DMS 273 (cell line): ENCODE data around the gene ZNF747.

Experiments used
- DNase-seq: peaks from one replicate; lab custom pipeline; 2025; ENCODE audit not compliant: unreplicated experiment; lab: John Stamatoyannopoulos, UW

ZNF747 gene

DNA sequence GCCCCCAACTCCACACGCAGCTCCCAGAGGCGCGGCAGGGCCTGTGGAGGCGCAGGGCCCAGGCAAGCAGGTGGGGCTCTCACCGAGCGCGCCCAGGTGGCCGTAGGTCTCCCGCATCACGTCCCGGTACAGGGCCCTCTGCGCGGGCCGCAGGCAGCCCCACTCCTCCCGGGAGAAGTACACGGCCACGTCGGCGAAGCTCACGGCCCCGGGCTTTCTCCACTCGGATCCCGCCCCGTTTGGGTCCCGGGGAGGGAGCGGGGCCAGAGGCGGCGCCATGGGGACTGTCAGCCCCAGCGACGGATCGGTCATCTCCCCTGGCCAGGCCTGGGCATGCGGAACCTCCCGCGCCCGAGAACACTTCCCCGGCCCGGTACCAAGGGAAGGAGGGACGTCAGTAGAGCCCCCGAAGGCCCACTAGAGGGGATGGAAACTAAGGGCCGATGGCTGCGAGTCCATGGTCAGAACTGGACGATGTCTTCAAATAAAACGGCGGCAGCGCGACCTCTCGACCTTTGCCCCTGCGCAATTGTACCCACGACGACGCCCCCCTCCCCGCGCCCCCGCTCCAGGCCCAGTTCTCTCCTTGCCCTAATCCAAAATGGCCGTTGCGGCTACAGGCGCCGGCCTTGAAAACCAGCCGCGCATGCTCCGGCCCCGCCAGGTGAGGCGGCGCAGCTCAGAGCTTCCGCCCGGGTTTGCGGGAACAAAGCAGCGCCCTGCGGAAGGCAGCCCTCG is at the start of gene ZNF747:
Gene ZNF747, minus strand, starts transcription at position 491 of the 738 bp plus-strand sequence. Its CDS starts 179 bp downstream, at position 312.
- peak; percentile 93 for DNase-seq

DNA sequence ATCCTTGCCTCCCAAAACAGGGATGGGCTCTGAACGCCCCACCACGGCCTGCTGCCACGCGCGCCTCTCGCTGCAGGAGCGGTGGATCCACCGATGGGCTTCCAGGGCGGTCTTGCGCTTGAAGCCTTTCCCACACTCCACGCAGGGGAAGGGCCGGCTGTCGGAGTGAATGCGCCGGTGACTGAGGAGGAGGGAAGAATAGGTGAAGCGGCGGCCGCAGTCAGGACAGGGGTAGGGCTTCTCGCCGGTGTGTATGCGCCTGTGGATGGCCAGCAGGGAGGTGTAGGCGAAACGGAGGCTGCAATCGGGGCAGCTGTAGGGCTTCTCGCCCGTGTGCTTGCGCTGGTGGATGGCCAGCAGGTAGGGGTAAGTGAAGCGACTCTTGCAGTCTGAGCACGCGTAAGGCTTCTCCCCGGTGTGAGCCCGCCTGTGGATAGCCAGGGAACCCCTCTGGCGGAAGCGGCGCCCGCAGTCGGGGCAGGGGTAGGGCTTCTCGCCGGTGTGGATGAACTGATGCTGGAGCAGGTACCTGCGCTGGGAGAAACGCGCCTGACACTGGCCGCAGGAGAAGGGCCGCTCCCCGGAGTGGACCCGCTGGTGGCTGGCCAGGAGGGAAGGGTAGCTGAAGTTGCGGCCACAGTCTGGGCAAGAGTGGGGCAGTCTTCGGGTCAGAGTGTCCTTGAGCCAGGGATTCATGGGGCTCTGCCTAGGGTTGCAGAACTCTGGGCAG is 48.1 kb upstream of the ZNF747 start:
- DNase-seq: no peak

DNA sequence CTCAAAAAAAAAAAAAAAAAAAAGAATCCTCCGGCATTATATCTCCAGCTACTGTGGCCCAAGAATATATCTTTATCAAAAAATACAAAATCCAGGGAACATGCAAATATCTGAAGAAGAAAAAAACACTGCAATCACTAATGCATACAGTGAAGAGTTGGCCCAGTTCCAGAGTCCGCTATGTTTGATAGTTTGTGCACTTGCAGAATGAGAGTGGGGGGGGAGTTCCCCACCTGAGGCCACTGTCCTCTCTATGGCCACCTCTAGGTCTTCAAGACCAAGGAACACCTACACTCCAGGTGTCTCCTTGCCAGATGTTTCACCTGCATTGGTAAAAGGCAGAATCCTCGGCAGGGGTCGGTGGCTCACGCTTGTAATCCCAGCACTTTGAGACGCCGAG is 46.8 kb upstream of the ZNF747 start:
- DNase-seq: no peak

DNA sequence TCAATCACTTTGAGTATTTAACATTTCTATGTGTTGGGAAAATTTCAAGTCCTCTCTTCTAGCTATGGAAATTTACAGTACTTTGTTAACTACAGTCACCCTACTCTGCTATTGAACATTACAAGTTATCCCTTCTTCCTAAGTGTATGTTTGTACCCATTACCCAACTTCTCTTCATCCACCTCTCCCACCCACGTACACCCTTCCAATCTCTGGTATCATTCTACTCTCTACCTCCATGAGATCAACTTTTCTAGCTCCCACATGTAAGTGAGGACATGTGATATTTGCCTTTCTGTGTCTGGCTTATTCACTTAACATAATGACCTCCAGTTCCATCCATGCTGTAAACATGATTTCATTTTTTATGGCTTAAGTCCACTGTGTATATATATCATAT is 40.0 kb upstream of the ZNF747 start:
- DNase-seq: no peak

DNA sequence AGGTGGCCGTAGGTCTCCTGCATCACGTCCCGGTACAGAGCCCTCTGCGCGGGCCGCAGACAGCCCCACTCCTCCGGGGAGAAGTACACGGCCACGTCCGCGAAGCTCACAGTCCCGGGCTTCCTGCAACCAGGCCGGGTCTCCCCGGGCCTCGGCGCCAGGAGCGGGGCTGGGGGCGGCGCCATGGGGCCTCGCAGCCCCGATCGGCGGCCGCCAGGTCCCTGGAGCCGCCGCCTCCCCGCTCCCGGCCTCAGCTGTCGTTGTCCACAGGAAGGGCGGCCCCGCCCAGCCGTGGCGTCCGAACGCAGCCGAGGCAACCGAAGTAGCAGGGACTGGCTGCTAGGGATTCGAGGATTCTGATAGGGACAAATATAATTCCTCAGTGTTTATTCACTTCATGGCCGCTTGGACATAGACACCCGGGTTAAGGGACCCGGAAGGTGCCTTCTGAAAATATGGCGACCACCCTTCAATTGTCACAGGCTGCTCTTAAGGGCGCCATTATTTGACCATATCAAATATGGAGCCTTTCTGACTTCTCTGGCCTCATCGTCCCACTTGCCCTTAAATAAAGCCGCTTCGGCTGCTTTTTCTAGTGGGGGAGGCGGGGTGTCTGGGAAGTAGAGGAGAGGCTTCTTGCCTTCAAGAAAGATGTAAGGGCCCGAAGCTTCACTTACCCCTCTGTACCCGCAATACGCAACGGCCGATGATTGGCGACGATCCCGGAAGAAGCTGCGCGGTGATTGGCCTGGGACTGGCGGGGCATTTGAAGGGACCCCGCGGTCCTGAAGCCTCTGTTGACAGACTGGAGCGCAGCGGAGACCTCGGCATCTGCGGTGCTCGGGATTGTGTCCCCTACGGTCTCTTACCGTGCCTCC is 37.0 kb upstream of the ZNF747 start, which contains the start of gene ZNF688:
Gene ZNF688, minus strand, starts transcription at position 270 of the 878 bp plus-strand sequence. Its CDS starts 85 bp downstream, at position 185.
- peak; percentile 98 for DNase-seq

DNA sequence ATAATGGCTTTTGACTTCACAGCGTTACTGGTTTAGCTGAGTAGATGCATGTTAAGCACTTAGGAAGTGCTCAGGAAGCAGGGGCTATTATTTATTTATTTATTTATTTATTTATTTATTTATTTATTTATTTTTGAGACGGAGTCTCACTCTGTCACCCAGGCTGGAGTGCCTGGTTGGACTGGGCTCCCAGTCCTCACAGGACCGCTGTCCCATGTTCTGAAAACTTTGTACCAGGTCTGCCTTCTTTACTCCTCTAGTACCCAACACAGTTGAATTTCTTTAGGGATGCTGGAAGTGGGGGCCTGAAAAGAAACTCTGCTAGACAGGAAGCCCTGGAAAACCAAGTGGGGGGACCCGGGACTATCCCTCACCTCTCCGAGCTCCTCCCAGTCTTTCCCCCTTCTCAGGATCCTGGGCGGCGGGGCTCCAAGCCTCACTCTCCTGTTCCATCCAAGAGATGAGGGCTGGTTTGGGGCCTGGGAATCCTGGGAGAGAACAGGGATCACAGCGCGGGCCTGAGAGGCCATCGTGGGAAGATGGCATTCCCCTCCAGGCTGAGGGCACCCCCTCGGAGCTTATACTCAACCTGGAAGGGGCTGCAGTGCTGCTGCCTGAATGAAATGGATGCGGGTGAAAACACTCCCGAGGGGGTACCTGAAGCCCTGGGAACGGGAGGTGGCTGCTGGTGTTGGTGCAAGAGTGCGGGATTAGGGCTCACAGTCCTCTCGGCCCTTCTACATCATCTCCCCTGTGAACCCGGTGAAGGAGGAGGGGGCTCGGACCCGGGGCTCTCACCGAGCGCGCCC is 36.2 kb upstream of the ZNF747 start:
- DNase-seq: no peak

DNA sequence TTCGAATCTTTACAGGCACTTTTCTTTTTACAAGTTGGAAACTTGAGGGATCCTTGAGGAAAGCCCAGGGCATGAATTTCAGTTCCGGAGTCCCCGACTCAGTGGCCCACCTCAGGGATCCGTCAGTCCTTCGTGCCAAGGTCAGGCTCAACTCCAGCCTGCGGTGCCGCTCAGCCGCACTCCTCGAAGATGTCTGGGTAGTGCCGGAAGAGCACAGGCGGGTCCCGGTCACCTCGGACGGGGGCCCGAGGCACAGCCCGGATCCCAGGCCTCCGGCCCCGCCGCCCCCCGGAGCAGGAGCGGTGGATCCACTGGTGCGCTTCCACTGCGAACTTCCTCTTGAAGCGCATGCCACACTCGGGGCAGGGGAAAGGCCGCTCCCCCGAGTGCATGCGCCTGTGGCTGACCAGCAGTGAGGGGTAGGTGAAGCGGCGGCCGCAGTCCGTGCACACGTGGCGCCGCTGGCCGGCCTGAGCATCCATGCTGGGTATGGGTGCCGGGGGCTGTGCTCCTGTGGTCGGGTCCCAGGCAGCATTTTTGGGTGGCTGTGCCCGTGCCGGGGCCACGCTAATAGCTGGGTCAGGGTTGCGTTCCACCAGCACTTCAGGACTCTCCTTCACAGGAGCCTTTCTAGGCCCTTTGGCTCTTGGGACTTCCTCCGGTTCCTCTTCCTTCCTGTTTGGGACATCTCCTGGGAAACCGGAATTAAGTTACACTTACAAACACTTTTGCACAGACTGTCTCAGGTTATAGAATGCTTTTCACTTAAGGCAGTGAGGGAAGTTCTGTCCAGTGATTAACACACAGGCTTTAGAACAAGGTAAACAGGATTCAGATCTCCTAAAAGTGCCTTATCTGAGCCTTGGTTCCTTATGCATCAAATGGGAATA is 35.3 kb upstream of the ZNF747 start:
- DNase-seq: no peak

DNA sequence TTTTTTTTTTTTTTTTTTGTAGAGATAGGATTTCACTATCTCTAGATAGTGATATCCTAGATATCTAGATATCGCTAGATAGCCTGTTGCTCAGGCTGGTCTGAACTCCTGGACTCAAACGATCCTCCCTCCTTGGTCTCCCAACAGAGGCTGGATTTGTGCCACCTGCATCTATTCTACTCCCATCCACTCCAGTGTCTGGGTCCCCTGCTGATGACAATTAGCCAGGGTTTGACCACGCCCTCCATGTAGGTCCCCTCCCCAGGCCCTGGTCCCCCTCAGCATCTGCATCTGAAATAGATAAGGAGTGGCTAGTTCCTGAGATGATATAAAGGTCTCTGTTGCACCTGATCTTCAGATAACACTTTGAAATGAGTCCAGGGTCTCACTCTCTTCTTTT is 34.6 kb upstream of the ZNF747 start:
- DNase-seq: no peak

DNA sequence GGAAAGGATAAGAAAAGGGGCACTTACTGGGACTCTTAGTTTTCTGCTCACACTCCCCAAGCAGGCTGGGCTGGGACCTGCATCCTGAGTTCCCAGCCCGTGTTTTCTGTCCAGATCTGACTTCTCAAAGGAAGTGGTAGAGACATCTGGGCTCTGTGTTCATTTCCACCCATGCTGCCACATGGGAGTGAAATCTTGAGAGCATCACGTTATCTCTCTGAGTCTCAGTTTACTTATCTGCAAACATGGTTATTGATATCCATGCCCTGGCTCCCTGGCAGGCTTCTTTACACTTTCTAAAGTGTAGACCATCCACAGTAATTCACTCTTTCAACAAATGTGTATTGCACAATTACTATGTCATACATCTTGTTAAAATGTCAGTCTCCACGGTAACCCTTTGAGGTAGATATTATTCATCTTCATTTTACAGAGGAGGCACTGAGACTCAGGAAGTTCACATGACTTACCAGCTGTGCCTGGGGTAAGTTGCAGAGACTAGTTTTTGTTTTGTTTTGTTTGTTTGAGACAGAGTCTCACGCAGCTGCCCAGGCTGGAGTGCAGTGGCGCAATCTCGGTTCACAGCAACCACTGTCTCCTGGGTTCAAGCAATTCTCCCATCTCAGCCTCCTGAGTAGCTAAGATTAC is 33.5 kb upstream of the ZNF747 start:
- peak; percentile 47 for DNase-seq

DNA sequence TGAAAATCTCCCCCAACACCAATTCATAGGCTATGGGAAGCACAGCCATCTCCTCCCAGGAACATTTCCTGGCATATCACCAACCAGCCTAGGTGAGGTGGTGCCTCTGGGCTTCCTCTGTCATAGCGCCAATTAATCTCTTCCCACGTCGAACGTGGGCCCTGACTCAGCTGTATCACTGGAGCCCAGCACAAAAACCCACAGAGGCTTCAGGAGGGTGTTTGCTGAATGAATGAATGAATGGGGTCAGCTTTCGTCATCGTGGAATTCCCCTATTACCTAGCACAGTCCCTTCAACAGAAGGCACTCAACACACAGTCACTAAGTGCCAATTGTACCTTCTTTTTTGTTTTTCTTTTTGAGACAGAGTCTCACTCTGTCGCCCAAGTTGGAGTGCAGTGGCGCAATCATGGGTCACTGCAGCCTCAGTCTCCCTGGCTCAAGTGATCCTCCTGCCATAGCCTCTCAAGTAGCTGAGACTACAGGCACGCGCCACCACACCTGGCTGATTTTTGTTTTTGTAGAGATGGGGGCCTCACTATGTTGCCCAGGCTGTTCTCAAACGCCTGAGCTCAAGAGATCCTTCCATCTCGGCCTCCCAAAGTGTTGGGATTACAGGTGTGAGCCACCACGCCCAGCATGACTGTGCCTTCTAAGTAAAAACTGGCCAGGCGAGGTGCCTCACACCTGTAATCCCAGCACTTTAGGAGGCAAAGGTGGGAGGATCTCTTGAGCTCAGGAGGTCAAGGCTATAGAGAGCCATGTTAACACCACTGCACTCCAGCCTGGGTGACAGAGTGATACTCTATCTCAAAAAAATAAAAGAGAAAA is 32.7 kb upstream of the ZNF747 start:
- no peak for DNase-seq

DNA sequence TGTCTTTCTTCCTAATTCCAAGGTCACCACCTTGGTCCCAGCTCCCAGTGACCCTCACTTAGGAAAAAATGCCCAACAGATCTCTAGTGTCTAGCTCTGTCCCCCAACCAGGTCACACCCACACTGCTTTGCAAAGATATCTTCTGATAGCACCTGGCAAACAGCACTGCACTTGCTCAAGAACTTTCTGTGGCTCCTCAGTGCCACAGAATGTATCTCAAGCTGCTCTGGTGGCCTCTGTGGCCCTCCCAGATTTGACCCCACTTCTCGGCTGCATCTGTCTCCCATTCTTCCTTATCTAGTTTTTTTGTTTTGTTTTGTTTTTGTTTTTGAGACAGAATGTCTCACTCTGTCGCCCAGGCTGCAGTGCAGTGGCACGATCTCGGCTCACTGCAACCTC is 31.9 kb upstream of the ZNF747 start:
- DNase-seq: no peak

DNA sequence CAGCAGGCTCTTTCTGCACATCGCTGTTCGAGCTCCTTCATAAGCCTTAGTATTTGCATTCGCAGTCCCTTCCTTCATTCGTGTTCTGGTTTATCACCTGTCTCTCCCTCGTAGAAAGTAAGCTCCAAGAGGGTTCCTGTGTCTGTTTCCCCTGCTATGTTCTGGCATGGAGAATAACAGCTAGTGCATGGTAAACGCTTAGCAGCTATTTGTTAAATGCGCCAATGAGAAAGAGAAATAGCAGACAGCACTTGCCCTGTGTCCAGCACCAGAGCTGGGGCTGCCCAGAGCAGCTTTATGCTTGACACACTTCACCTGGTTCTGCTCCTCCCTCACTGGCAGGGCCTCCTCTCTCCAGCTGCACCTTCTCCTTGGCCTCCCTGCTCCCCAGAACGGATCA is 31.3 kb upstream of the ZNF747 start:
- DNase-seq: no peak

DNA sequence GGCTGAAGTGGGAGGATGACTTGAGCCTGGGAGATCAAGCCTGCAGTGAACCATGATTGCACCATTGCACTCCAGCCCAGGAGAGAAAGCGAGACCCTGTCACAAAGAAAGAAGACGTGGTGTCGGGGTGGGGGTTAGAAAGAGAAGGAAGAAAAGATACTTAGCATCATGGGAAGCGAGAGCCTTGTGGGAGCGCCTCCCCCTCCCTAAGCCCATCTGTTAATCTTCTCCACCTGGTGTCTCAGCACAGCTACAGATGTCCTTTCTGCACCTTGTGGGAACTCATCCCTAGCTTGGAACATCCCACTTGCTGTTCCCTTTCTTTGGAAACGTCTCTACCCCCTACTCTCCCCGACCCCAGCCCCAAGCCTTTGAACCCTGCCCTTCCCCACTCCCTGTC is 30.9 kb upstream of the ZNF747 start:
- peak; percentile 38 for DNase-seq

DNA sequence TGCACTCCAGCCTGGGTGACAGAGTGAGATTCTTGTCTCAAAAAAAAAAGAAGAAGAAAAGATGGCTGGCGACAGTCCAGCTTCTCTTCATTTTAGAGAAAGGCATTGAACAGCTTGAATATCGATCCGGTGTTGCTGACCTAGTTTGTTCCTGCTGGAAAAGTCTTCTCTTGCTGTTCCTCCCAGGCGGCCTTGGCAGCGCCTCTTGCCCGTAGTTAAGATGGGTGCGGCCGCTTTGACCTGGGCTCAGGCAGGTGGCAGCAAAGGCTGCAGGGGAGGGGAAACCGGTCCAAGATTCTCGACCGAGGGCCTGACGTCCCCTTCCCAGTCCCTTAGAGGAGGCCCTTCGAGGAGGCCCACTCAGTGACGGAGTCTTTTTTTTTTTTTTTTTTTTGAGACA is 27.4 kb upstream of the ZNF747 start:
- no peak for DNase-seq

DNA sequence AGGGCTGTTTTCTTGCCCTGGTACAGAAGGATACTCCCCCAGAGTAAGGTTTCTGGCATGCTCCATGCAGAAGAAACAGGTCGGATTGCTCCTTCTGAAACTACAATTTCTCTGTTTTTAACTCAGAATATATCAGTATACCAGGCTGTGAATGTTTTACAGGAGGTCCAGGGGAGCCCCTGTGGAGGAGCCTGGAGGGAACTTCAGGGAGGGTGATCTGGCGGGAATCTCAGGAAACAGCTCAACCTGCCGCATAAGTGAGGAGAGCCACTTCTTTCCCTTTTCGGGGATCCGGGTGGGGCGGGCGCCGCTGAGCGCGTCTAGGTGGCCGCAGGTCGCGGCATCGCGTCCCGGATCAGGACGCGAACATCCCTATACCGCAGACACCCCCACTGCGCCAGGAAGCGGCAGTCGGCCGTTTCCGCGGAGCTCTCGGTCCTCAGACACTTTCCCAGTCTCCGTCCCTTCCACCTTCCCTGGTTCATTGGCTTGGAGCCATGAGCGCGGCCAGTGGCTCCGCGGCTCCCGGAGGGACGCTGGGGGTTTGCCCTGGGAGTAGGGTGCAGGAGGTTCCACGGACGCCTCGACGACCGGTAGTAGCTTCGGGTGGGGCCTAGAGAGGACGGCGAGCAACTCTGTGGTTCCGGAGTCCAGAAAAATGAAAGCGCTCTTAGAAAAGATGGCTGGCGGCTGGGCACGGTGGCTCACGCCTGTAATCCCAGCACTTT is 26.6 kb upstream of the ZNF747 start:
- no peak for DNase-seq

DNA sequence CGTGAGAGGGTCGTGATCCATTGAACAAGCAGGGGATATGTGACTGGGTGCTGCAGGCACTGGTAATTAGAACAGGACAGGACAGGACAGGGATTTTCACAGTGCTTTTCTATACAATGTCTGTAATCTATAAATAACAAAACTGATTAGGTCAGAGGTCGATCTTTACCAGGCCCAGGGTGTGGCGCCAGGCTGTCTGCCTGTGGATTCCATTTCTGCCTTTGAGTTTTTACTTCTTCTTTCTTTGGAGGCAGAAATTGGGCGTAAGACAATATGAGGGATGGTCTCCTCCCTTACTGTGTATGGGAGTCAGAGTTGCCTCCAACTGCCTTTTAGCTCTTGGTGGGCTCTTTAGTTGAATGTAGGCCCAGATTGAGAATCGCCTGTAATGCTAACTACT is 25.0 kb upstream of the ZNF747 start:
- DNase-seq: no peak

DNA sequence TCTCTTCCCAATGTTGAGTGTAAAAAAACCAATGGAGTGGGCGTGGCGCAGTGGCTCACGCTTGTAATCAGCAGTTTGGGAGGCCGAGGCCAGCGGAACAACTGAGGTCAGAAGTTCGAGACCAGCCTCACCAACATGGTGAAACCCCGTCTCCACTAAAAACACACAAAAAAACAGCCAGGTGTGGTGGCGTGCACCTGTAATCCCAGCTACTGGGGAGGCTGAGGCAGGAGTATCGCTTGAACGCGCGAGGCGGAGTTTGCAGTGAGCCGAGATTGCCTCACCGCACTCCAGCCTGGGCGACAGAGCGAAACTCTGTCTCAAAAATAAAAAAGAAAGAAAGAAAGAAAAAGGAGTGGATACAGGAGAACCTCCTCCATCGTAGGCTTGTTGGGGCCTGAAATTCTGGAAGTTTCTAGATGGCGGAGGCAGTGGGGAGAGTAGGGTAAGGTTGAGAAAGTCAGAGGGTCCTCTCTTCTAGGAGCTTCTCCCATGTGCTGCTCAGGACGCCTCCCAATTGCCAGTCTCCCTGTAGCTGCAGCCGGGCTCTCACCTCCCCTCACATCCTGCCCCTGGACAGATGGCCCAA is 24.2 kb upstream of the ZNF747 start:
- DNase-seq: no peak
